CD4-positive, alpha-beta memory T cell (primary cell): ENCODE data around the gene VAMP2. TPM values are rescaled to one million over a fixed set of nuclear protein-coding genes. Genes with fewer than 3 reads are reported as not detected.

Experiments used
- CTCF ChIA-PET: fragments of 350-600 bp; sonication (Branson Sonifier 250); formaldehyde crosslinking; loops from one replicate; lab custom pipeline; 2021; ENCODE audit warnings: inconsistent platforms; ENCODE audit not compliant: partially characterized antibody; lab: Charles Lee
- POLR2A ChIA-PET: fragments of 350-600 bp; sonication (Branson Sonifier 250); formaldehyde crosslinking; loops from one replicate; lab custom pipeline; 2021; ENCODE audit not compliant: partially characterized antibody; lab: Charles Lee
- DNase-seq, 5 donors: peaks; one replicate each; pipeline versions ENCODE4 v3.0.0 to v3.0.0-alpha.2; 2020 to 2022; ENCODE audit warnings: mixed read lengths in 1 of 5
- H3K27ac ChIP-seq: one replicate; pipeline ENCODE4 v1.7.0; 2013; ENCODE audit warnings: low read depth, low read length
- H3K27me3 ChIP-seq: 2 replicates; pipeline ENCODE4 v1.7.0; 2013; ENCODE audit warnings: mild to moderate bottlenecking, low read length, moderate library complexity; ENCODE audit not compliant: insufficient read depth
- H3K36me3 ChIP-seq: 2 replicates; pipeline ENCODE4 v1.7.0; 2013; ENCODE audit warnings: mild to moderate bottlenecking, low read length, moderate library complexity; ENCODE audit not compliant: insufficient read depth
- H3K4me1 ChIP-seq: 2 replicates; pipeline ENCODE4 v1.7.0; 2013; ENCODE audit warnings: mild to moderate bottlenecking, low read length, moderate library complexity; ENCODE audit not compliant: insufficient read depth
- H3K4me3 ChIP-seq, 2 donors: one replicate each; pipeline ENCODE4 v1.7.0; 2013; ENCODE audit warnings: low read length in 2 of 2, mild to moderate bottlenecking in 1 of 2
- H3K9me3 ChIP-seq, 2 donors: one replicate each; pipeline ENCODE4 v1.7.0; 2013; ENCODE audit warnings: low read length in 2 of 2, control low read depth in 1 of 2; ENCODE audit not compliant: control insufficient read depth in 1 of 2
- H3K27ac Mint-ChIP-seq, 7 donors: one replicate each; pipeline ENCODE4 v1.8.0; 2020 to 2021; ENCODE audit warnings: mixed read lengths in 7 of 7, mild to moderate bottlenecking in 6 of 7, inconsistent platforms in 3 of 7, moderate library complexity in 3 of 7
- H3K27me3 Mint-ChIP-seq, 2 donors: one replicate each; pipeline ENCODE4 v1.8.0; 2020 to 2021; ENCODE audit warnings: mixed read lengths in 2 of 2
- H3K36me3 Mint-ChIP-seq, 2 donors: one replicate each; pipeline ENCODE4 v1.8.0; 2020 to 2021; ENCODE audit warnings: mixed read lengths in 2 of 2, inconsistent platforms in 1 of 2, mild to moderate bottlenecking in 1 of 2
- H3K4me1 Mint-ChIP-seq, 4 donors: one replicate each; pipeline ENCODE4 v1.8.0; 2020 to 2021; ENCODE audit warnings: mixed read lengths in 4 of 4, mild to moderate bottlenecking in 1 of 4
- H3K4me3 Mint-ChIP-seq, 8 donors: one replicate each; pipeline ENCODE4 v1.8.0; 2020 to 2021; ENCODE audit warnings: mixed read lengths in 8 of 8, mild to moderate bottlenecking in 7 of 8, moderate library complexity in 6 of 8, inconsistent platforms in 3 of 8
- H3K9me3 Mint-ChIP-seq, 8 donors: one replicate each; pipeline ENCODE4 v1.8.0; 2020 to 2021; ENCODE audit warnings: mixed read lengths in 8 of 8, mild to moderate bottlenecking in 5 of 8, inconsistent platforms in 3 of 8, moderate library complexity in 1 of 8
- intact Hi-C: fragments of 100-400 bp; cut with micrococcal nuclease; formaldehyde crosslinking; loops from one replicate; pipeline ENCODE4 v1.15.1; 2023
- polyA plus RNA-seq, 2 donors: library from polyadenylated mRNA; unstranded; fragments of 300-500 nt; fragmentation: Illumina TruSeq; gene quantifications; one replicate each; pipeline ENCODE4 v1.2.3, GENCODE V29; 2021
- total RNA-seq, 2 experiments: library from RNA; stranded (reverse); gene quantifications; one replicate each; pipeline ENCODE4 v1.2.3, GENCODE V29; 2021

The VAMP2 gene
- total and polyA plus RNA-seq, 4 experiments from 2014 or later: 41.6 to 203 (median 148) TPM

DNA sequence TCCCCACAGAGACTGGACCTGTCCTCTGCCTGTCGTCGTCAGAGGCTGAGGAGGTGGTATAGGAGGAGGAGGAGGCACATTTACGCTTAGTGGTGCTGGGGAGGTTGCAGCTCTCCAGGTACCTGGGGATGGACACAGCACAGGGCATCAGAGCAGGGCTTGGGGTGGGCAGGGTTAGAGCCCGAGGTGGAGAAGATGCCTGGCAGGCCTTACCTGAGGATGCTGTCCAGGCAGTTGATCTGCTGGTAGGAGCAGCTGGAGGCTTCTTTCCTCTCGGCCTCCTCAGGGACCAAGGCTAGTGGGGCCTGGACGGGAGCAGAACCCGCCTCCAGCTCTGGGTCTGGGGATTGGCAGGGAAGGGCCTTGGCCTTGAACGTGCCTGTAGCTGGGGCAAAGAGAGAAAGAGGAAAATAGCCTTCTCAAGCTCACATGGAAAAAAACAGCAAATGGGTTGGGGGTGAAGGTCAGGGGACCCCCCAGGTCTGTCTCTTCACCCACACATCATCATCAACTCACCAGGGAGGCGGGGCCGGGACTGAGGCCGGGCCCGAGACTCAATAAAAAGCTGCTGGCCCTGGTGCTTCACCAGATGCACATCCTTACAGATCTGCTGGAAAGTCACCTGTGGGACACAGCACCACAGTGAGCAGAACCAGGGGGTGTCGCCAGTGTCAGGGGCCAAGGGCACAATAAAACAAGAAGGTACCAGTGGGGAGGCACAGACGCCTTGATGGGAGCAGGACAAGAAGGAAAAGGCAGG lies 16.2 kb downstream of the VAMP2 start:
- H3K36me3 Mint-ChIP-seq: peaks cover 38 to 64% of the 10 kb centered on the region in 2 donors
- POLR2A ChIA-PET: interaction anchor here (0.5 to 23.4 kb wide), 7 partner anchors 9 to 75 kb away, joined by 3 to 1074 read pairs (median 4); partner anchors contain the start of genes BORCS6 and TMEM107

GRCh38 chr17:8145811-8146210 lies 16.9 kb downstream of the VAMP2 start:
- no peak overlapping the region for H3K27ac ChIP-seq
- H3K36me3 ChIP-seq: peaks cover 89% of the 10 kb centered on the region
- Mint-ChIP-seq H3K9me3 (peaks cover 0 to 40% (median 0%) of the 10 kb centered on the region in 8 donors), H3K36me3 (peaks cover 44 to 70% of the 10 kb centered on the region in 2 donors), H3K4me3 (peak overlapping the region in 1 of 8 donors; percentile 8), H3K4me1 (peaks cover 6 to 19% (median 12%) of the 10 kb centered on the region in 4 donors), H3K27me3 (no peaks in the 10 kb centered on the region), H3K27ac (peak overlapping the region in 4 of 7 donors; percentile 48 to 89 (median 64))
- intact Hi-C loops: no loop called here
- DNase-seq: peak in 1 of 5 donors; percentile 23
- H3K27me3 ChIP-seq: no peaks in the 10 kb centered on the region
- ChIA-PET POLR2A (interaction anchor here (1.3 to 23.4 kb wide), 5 partner anchors 10 to 76 kb away, joined by 3 to 1074 read pairs (median 4); partner anchors contain the start of genes BORCS6 and TMEM107), CTCF (no interaction called here)
- H3K9me3 ChIP-seq: no peaks in the 10 kb centered on the region
- no peak overlapping the region for H3K4me3 ChIP-seq
- H3K4me1 ChIP-seq: peaks cover 10% of the 10 kb centered on the region

More for the DNA sequence above, 16.2 kb downstream of the VAMP2 start:
- Histone ChIP-seq H3K27ac (no peak overlapping the region), H3K4me3 (no peak overlapping the region), H3K27me3 (no peaks in the 10 kb centered on the region), H3K4me1 (peaks cover 12% of the 10 kb centered on the region), H3K36me3 (peaks cover 83% of the 10 kb centered on the region), H3K9me3 (no peaks in the 10 kb centered on the region)
- DNase-seq: peak in 2 of 5 donors; percentile 19 to 44
- Mint-ChIP-seq H3K4me1 (peaks cover 9 to 24% (median 15%) of the 10 kb centered on the region in 4 donors), H3K27ac (peak overlapping the region; percentile 60 to 90 (median 84)), H3K9me3 (peaks cover 0 to 39% (median 0%) of the 10 kb centered on the region in 8 donors), H3K27me3 (no peaks in the 10 kb centered on the region), H3K4me3 (peak overlapping the region in 4 of 8 donors; percentile 21 to 59 (median 28))
- intact Hi-C loops: no loop called here
- CTCF ChIA-PET: no interaction called here

- CTCF ChIA-PET: interaction anchor here (0.8 kb wide), 1 partner anchor 156 kb away, joined by 3 read pairs; no protein-coding TSS in a partner anchor
- Histone ChIP-seq H3K9me3 (no peaks in the 10 kb centered on the region), H3K27ac (no peak overlapping the region), H3K4me3 (no peak overlapping the region), H3K36me3 (peaks cover 89% of the 10 kb centered on the region), H3K4me1 (peaks cover 6% of the 10 kb centered on the region), H3K27me3 (no peaks in the 10 kb centered on the region)
- Mint-ChIP-seq H3K9me3 (peaks cover 0 to 35% (median 0%) of the 10 kb centered on the region in 8 donors), H3K27me3 (no peaks in the 10 kb centered on the region), H3K4me1 (peaks cover 4 to 12% (median 7%) of the 10 kb centered on the region in 4 donors), H3K27ac (peak overlapping the region in 5 of 7 donors; percentile 24 to 92 (median 70)), H3K4me3 (peak overlapping the region in 1 of 8 donors; percentile 44), H3K36me3 (peaks cover 44 to 70% of the 10 kb centered on the region in 2 donors)
- DNase-seq: peak in 2 of 5 donors; percentile 14 to 37
- intact Hi-C loops: no loop called here
- POLR2A ChIA-PET: interaction anchor here (9.5 to 23.4 kb wide), 2 partner anchors 11 to 37 kb away, joined by 237 to 1074 read pairs; partner anchors contain the start of genes BORCS6, PER1, TMEM107 and VAMP2
Observed at GRCh38 chr17:8144401-8145231, 18.1 kb downstream of the VAMP2 start.

- intact Hi-C loops: no loop called here
- Histone ChIP-seq H3K36me3 (peaks cover 81% of the 10 kb centered on the region), H3K4me3 (no peak overlapping the region), H3K27me3 (no peaks in the 10 kb centered on the region), H3K9me3 (no peaks in the 10 kb centered on the region), H3K27ac (no peak overlapping the region), H3K4me1 (peaks cover 10% of the 10 kb centered on the region)
- Mint-ChIP-seq H3K9me3 (peaks cover 0 to 33% (median 0%) of the 10 kb centered on the region in 8 donors), H3K4me1 (peaks cover 3 to 8% (median 5%) of the 10 kb centered on the region in 4 donors), H3K27me3 (no peaks in the 10 kb centered on the region), H3K27ac (peak overlapping the region; percentile 36 to 92 (median 73)), H3K36me3 (peaks cover 44 to 66% of the 10 kb centered on the region in 2 donors), H3K4me3 (peak overlapping the region in 2 of 8 donors; percentile 58 to 65)
- peak in 3 of 5 donors; percentile 27 to 41 (median 38) for DNase-seq
- CTCF ChIA-PET: interaction anchor here (0.6 kb wide), 1 partner anchor 104 kb away, joined by 3 read pairs; the partner anchor contains the start of gene CTC1
- POLR2A ChIA-PET: interaction anchor here (1.1 to 23.4 kb wide), 3 partner anchors 12 to 79 kb away, joined by 3 to 1074 read pairs (median 237); partner anchors contain the start of genes BORCS6, PER1, TMEM107 and VAMP2
Observed at GRCh38 chr17:8143581-8144400, 19.0 kb downstream of the VAMP2 start.

DNA sequence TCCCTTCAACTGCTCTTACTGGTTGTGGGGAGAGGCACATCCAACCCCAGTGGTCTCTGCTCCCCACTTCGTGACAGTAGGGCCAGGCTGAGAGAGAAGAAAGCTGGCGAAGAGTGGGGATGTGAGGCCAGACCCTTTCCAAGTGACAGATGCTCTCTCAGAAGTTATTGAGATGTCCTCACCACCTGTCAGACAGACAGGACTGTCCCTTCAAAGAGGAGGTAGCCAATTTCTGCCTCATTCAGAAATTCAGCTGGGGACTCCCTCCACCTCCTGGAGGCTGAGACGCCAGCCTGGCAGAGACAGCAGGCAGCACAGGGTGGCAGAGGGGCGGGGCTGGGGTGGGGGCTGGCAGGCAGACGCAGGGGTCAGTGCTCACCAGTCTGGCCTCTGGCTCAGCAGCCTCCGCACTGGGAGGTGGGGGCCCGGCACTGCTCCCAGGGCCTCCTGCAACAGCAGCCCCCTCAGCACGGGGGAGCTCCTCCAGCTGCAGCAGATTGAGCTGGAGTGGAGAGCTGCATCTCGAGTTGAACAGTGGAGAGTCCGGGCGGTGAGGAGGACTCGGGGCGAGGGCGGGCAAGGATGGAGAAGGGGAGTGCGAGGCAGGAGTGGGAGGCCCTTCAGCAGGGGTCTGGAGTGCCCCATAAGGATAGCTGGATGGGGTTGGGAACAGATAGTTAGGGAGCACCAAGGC lies 19.7 kb downstream of the VAMP2 start:
- no peak overlapping the region for H3K4me3 ChIP-seq
- peak overlapping the region in 2 of 8 donors; percentile 25 for H3K4me3 Mint-ChIP-seq
- H3K36me3 ChIP-seq: peaks cover 73% of the 10 kb centered on the region
- H3K27me3 ChIP-seq: no peaks in the 10 kb centered on the region
- H3K27me3 Mint-ChIP-seq: no peaks in the 10 kb centered on the region
- no peak overlapping the region for H3K27ac ChIP-seq
- peaks cover 39 to 59% of the 10 kb centered on the region in 2 donors for H3K36me3 Mint-ChIP-seq
- intact Hi-C loops: no loop called here
- POLR2A ChIA-PET: interaction anchor here (1.1 to 23.4 kb wide), 3 partner anchors 13 to 80 kb away, joined by 3 to 1074 read pairs (median 237); partner anchors contain the start of genes BORCS6, PER1, TMEM107 and VAMP2
- CTCF ChIA-PET: interaction anchor here (0.6 to 6.2 kb wide), 2 partner anchors 13 to 105 kb away, joined by 3 to 93 read pairs; partner anchors contain the start of gene CTC1
- H3K4me1 Mint-ChIP-seq: peaks cover 3 to 8% (median 4%) of the 10 kb centered on the region in 4 donors
- peaks cover 0 to 26% (median 0%) of the 10 kb centered on the region in 8 donors for H3K9me3 Mint-ChIP-seq
- H3K9me3 ChIP-seq: no peaks in the 10 kb centered on the region
- H3K4me1 ChIP-seq: peaks cover 15% of the 10 kb centered on the region
- peak in 2 of 5 donors; percentile 22 to 28 for DNase-seq
- H3K27ac Mint-ChIP-seq: peak overlapping the region in 4 of 7 donors; percentile 24 to 92 (median 63)
